HepG2 (cell line): Measurements from ENCODE around the gene NDOR1. TPM values are rescaled to one million over a fixed set of nuclear protein-coding genes. Genes with fewer than 3 reads are reported as not detected.

ENCODE experiments used
- ATAC-seq: fragments of 200-7000 bp; cut with Tn5 transposase; 3 replicates; pipeline ENCODE4 v1.9.1; 2020; ENCODE audit warnings: mild to moderate bottlenecking, moderate library complexity
- BruUV-seq: library from RNA; stranded (reverse); fragments of 400-500 nt; replicated peaks from 2 replicates; lab custom pipeline; 2021; lab: Mats Ljungman, UMichigan
- CTCF ChIA-PET: fragments of 300-600 bp; formaldehyde crosslinking; extraction: SDS; loops from one replicate; lab custom pipeline; 2021; ENCODE audit warnings: low total read pairs, inconsistent platforms, low intra/inter-chr PET ratio; lab: Yijun Ruan, JAX
- POLR2A ChIA-PET: fragments of 350-600 bp; sonication (Branson Sonifier 250); formaldehyde crosslinking; loops from one replicate; lab custom pipeline; 2020; ENCODE audit warnings: antibody characterized with exemption, inconsistent platforms; lab: Yijun Ruan, JAX
- DNase-seq: peaks from one replicate; pipeline ENCODE4 v3.0.0-alpha.2; 2015; ENCODE audit warnings: low spot score
- FAIRE-seq: peaks from 3 replicates; lab custom pipeline; 2011; peaks lifted over from hg19 to GRCh38; lab: Jason Lieb, UNC
- H2AFZ ChIP-seq: one replicate; pipeline ENCODE4 v1.6.1; 2011; ENCODE audit warnings: low read length, inconsistent platforms
- H3K27ac ChIP-seq: fragments of 300-600 bp; 3 replicates; pipeline ENCODE4 v1.8.0; 2011; ENCODE audit warnings: mixed run types, mild to moderate bottlenecking, mixed read lengths, low read length, inconsistent platforms; ENCODE audit not compliant: insufficient read depth; ENCODE audit errors: extremely low read length
- H3K27me3 ChIP-seq, 2 experiments: fragments of 200-600 bp in 1 of 2; 2 replicates in 1 of 2; 3 replicates in 1 of 2; pipeline versions ENCODE4 v1.6.0 to v1.8.0; 2011; ENCODE audit warnings: low read length in 2 of 2, mild to moderate bottlenecking in 2 of 2, moderate library complexity in 2 of 2, inconsistent platforms in 1 of 2; ENCODE audit not compliant: insufficient read depth in 2 of 2, control insufficient read depth in 1 of 2
- H3K36me3 ChIP-seq, 2 experiments: fragments of 200-600 bp in 1 of 2; replicated peaks in 1 of 2; 2 replicates in 1 of 2; 3 replicates in 1 of 2; pipeline versions ENCODE4 v1.5.1 to v1.8.0; 2011; ENCODE audit warnings: low read length in 2 of 2, inconsistent platforms in 1 of 2; ENCODE audit not compliant: insufficient read depth in 2 of 2, control insufficient read depth in 1 of 2
- H3K4me1 ChIP-seq: 2 replicates; pipeline ENCODE4 v1.5.1; 2012; ENCODE audit warnings: low read length, inconsistent platforms; ENCODE audit not compliant: insufficient read depth
- H3K4me2 ChIP-seq: 2 replicates; pipeline ENCODE4 v1.6.0; 2011; ENCODE audit warnings: low read depth, low read length, inconsistent platforms
- H3K4me3 ChIP-seq, 3 experiments: fragments of 200-600 bp in 1 of 3; sonication (generic), shearing (Covaris generic) in 1 of 3; replicated peaks in 1 of 3; 2 replicates each; pipeline ENCODE4 v1.5.1; 2011 to 2016; ENCODE audit warnings: low read length in 3 of 3, inconsistent platforms in 2 of 3, low read depth in 2 of 3, mild to moderate bottlenecking in 2 of 3, control low read depth in 1 of 3, mixed read lengths in 1 of 3; ENCODE audit not compliant: insufficient read depth in 1 of 3
- H3K79me2 ChIP-seq: one replicate; pipeline ENCODE4 v1.6.1; 2011; ENCODE audit warnings: low read length, inconsistent platforms; ENCODE audit not compliant: insufficient read depth
- H3K9ac ChIP-seq: 2 replicates; pipeline ENCODE4 v1.6.0; 2011; ENCODE audit warnings: mild to moderate bottlenecking, low read depth, low read length, inconsistent platforms; ENCODE audit not compliant: insufficient read depth
- H3K9me3 ChIP-seq: 2 replicates; pipeline ENCODE4 v1.5.1; 2012; ENCODE audit warnings: mild to moderate bottlenecking, low read length
- H4K20me1 ChIP-seq: 2 replicates; pipeline ENCODE4 v1.6.0; 2011; ENCODE audit warnings: inconsistent platforms, mild to moderate bottlenecking, low read length, moderate library complexity; ENCODE audit not compliant: insufficient read depth
- EEA1 ChIP-seq: sonication (generic); formaldehyde crosslinking; IDR thresholded peaks from 2 replicates; pipeline ENCODE4 v1.5.1; 2020; ENCODE audit warnings: mild to moderate bottlenecking, missing genetic modification reagents, borderline replicate concordance
- GLI4 ChIP-seq: sonication (generic); formaldehyde crosslinking; IDR thresholded peaks from 2 replicates; pipeline ENCODE4 v1.5.1; 2020; ENCODE audit warnings: missing genetic modification reagents, mild to moderate bottlenecking, moderate library complexity, borderline replicate concordance
- HNRNPH1 ChIP-seq: fragments of 200-400 bp; formaldehyde crosslinking; optimal IDR thresholded peaks from 2 replicates; pipeline ENCODE3; 2017; ENCODE audit warnings: mild to moderate bottlenecking, low read depth, low read length
- HNRNPL ChIP-seq: fragments of 200-400 bp; formaldehyde crosslinking; IDR thresholded peaks from 2 replicates; pipeline ENCODE4 v1.6.1; 2017; ENCODE audit warnings: mild to moderate bottlenecking, low read depth, low read length
- IKZF4 ChIP-seq: sonication (generic); formaldehyde crosslinking; IDR thresholded peaks from 2 replicates; pipeline ENCODE4 v1.5.1; 2020; ENCODE audit warnings: borderline replicate concordance, mild to moderate bottlenecking, low read depth, missing genetic modification reagents; ENCODE audit errors: not compliant biosample characterization
- NAIF1 ChIP-seq: sonication (generic); formaldehyde crosslinking; IDR thresholded peaks from 2 replicates; pipeline ENCODE4 v1.5.0; 2020; ENCODE audit warnings: mild to moderate bottlenecking, missing genetic modification reagents, borderline replicate concordance
- NRL ChIP-seq: sonication (generic); formaldehyde crosslinking; IDR thresholded peaks from 2 replicates; pipeline ENCODE4 v1.5.0; 2020; ENCODE audit warnings: missing genetic modification reagents, mild to moderate bottlenecking, moderate library complexity, borderline replicate concordance
- PCBP2 ChIP-seq: fragments of 200-400 bp; formaldehyde crosslinking; optimal IDR thresholded peaks from 2 replicates; pipeline ENCODE3; 2018; ENCODE audit warnings: low read length, low read depth; ENCODE audit not compliant: poor library complexity, severe bottlenecking
- RAD51 ChIP-seq: fragments of 450-650 bp; IDR thresholded peaks from 2 replicates; pipeline ENCODE4 v1.6.1; 2016; ENCODE audit warnings: borderline replicate concordance
- SOX5 ChIP-seq: IDR thresholded peaks from 2 replicates; pipeline ENCODE4 v1.6.1; 2016; ENCODE audit warnings: borderline replicate concordance
- TBX3 ChIP-seq: fragments of 450-650 bp; IDR thresholded peaks from 2 replicates; pipeline ENCODE4 v1.6.1; 2017; ENCODE audit warnings: antibody characterized with exemption, mild to moderate bottlenecking, inconsistent platforms, borderline replicate concordance
- ZFP36 ChIP-seq: fragments of 150-350 bp; IDR thresholded peaks from 2 replicates; pipeline ENCODE4 v1.6.1; 2018; ENCODE audit warnings: borderline replicate concordance, low read length, low read depth; ENCODE audit not compliant: partially characterized antibody
- ZNF564 ChIP-seq: sonication (generic); formaldehyde crosslinking; IDR thresholded peaks from 2 replicates; pipeline ENCODE4 v1.8.1; 2023; ENCODE audit warnings: mild to moderate bottlenecking, missing genetic modification reagents
- ZNF569 ChIP-seq: sonication (generic); formaldehyde crosslinking; IDR thresholded peaks from 2 replicates; pipeline ENCODE4 v1.5.0; 2020; ENCODE audit warnings: mild to moderate bottlenecking, missing genetic modification reagents, moderate library complexity, borderline replicate concordance
- ZNF800 ChIP-seq: sonication (generic); formaldehyde crosslinking; IDR thresholded peaks from 2 replicates; pipeline ENCODE4 v1.4.0; 2020; ENCODE audit warnings: missing genetic modification reagents
- ZNF839 ChIP-seq: sonication (generic); formaldehyde crosslinking; IDR thresholded peaks from 2 replicates; pipeline ENCODE4 v1.4.0; 2020; ENCODE audit warnings: missing genetic modification reagents, mild to moderate bottlenecking, borderline replicate concordance
- WGBS: methylation state at CpG from one replicate; pipeline ENCODE4 v1.1.6; 2017; ENCODE audit warnings: low lambda C conversion rate; 5-methylcytosine and 5-hydroxymethylcytosine counted together
- in situ Hi-C: cut with HindIII; loops from 2 replicates; pipeline ENCODE4 v1.10.0; 2017; ENCODE audit warnings: low pct_unique_long_range_greater_than_20kb; ENCODE audit not compliant: extremely low pct_ligation_motif_present
- intact Hi-C: fragments of 100-400 bp; cut with micrococcal nuclease; formaldehyde crosslinking; loops from one replicate; pipeline ENCODE4 v1.10.0; 2022; ENCODE audit not compliant: unreplicated experiment
- polyA plus RNA-seq, 8 experiments: library from polyadenylated mRNA; depleted of rRNA in 3 of 8; stranded (reverse) in 7 of 8; unstranded in 1 of 8; fragments of >200 nt; fragmentation: Illumina TruSeq in 4 of 8; extraction: Trizol in 4 of 8; gene quantifications; 2 replicates each; pipeline versions ENCODE4 v1.2.1 to v1.2.3, GENCODE V29; 2011 to 2016; ENCODE audit warnings: low read depth in 4 of 8, missing spikeins in 1 of 8, mixed read lengths in 1 of 8; ENCODE audit not compliant: insufficient read depth in 1 of 8
- total RNA-seq, 5 experiments: library from RNA; depleted of rRNA; stranded (reverse); fragments of >200 nt; fragmentation: Illumina TruSeq; extraction: Trizol; gene quantifications; 2 replicates each; pipeline ENCODE4 v1.2.3, GENCODE V29; 2016; ENCODE audit warnings: low read depth in 1 of 5
- TF ChIP-seq, protein P1 (sequence below): sonication (generic); formaldehyde crosslinking; conservative IDR thresholded peaks from 2 replicates; pipeline ENCODE4 v1.4.0; 2020; ENCODE audit warnings: missing genetic modification reagents
- TF ChIP-seq, protein P2 (sequence below): IDR thresholded peaks from 2 replicates; pipeline ENCODE4 v1.6.1; 2016; ENCODE audit warnings: missing compliant biosample characterization, missing genetic modification reagents, borderline replicate concordance

Gene NDOR1
- total and polyA plus RNA-seq, 2 of the 13 experiments (the other 11 are each of a cell fraction or from before 2014, with no cell fraction given): 3.6 to 8.7 TPM

DNA sequence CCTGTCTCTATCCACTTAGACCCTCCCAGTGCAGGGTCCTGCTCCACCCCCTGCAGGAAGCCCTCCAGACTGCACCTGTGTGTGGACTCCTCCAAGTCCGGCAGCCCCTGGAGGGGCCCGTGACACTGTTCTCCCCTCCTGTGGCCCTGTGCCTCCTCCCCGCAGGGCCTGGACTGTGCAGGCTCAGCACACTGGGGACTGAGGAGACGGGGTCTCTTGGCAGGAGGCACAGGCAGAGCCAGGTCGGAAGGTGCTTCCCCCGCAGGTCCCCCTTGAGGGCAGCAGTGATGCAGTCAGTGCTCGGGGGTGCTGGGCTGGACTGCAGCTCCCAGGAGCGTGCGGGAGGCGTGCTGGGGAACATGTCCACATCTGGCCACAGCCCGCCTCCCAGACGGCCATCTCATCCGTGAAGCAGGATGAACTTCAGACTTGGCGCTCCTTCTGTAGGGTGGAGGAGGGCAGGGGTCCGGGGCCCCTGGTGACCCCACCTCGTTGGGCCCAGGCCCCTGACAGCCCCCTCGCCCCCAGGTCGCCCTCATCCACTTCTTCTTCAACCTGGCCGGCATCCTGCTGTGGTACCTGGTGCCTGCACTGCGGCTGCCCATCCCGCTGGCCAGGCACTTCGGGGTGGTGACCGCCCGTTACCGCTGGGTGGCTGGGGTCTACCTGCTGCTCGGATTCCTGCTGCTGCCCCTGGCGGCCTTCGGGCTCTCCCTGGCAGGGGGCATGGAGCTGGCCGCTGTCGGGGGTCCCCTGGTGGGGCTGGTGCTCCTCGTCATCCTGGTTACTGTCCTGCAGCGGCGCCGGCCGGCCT, 30.1 kb downstream of the NDOR1 start:
- H3K79me2 ChIP-seq: peaks cover 15% of the 10 kb centered on the region
- peak; percentile 45 for DNase-seq
- intact Hi-C loops: loop anchor here (2.0 kb wide), 1 partner anchor 13 kb away; the partner anchor contains the start of gene RNF208
- H3K27ac ChIP-seq: peak overlapping the region; percentile 68
- H3K4me3 ChIP-seq: peak overlapping the region; percentile 67 to 81 (median 72)
- peak; percentile 53 for ATAC-seq
- 0% methylated on average over 3 of the region's 35 CpGs for WGBS
- H2AFZ ChIP-seq: no peak overlapping the region
- peak overlapping the region; percentile 72 for H3K9ac ChIP-seq
- BruUV-seq: no TSS peak
- POLR2A ChIA-PET: interaction anchor here (0.7 to 7.4 kb wide), 14 partner anchors 8 to 180 kb away, joined by 4 to 78 read pairs (median 7); partner anchors contain the start of genes ANAPC2, CYSRT1, MAN1B1 and NELFB
- in situ Hi-C loops: no loop called here
- peak overlapping the region; percentile 85 for H3K4me2 ChIP-seq
- CTCF ChIA-PET: interaction anchor here (0.9 to 2.6 kb wide), 10 partner anchors 12 to 117 kb away, joined by 3 to 19 read pairs (median 3); partner anchors contain the start of genes ANAPC2, SSNA1 and TOR4A
- FAIRE-seq: no peak
- no peaks in the 10 kb centered on the region for H3K27me3 ChIP-seq
- H3K36me3 ChIP-seq: no peaks in the 10 kb centered on the region
- peaks cover 59% of the 10 kb centered on the region for H3K4me1 ChIP-seq
- no peaks in the 10 kb centered on the region for H4K20me1 ChIP-seq
- no peaks in the 10 kb centered on the region for H3K9me3 ChIP-seq
- TF ChIP-seq ZNF564 (CRISPR knock-in tag): peak; percentile 47; the same call in 1 of the 2 replicates
- no peak for TF ChIP-seq ZNF839
- TF ChIP-seq GLI4: no peak
- peak; percentile 12; the same call in 1 of the 2 replicates for TF ChIP-seq NRL (CRISPR knock-in tag)
- no peak for TF ChIP-seq EEA1 (CRISPR knock-in tag)
- TF ChIP-seq RAD51: no peak
- peak; percentile 29 for TF ChIP-seq SOX5 (CRISPR knock-in tag)
- TF ChIP-seq TBX3: no peak
- 0 out of 2 replicates have a peak, but pooled peaks have one; percentile 12 for TF ChIP-seq NAIF1 (CRISPR knock-in tag)
- TF ChIP-seq, protein P1, sequence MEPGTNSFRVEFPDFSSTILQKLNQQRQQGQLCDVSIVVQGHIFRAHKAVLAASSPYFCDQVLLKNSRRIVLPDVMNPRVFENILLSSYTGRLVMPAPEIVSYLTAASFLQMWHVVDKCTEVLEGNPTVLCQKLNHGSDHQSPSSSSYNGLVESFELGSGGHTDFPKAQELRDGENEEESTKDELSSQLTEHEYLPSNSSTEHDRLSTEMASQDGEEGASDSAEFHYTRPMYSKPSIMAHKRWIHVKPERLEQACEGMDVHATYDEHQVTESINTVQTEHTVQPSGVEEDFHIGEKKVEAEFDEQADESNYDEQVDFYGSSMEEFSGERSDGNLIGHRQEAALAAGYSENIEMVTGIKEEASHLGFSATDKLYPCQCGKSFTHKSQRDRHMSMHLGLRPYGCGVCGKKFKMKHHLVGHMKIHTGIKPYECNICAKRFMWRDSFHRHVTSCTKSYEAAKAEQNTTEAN (CRISPR knock-in tag): 0 out of 2 replicates have a peak, but pooled peaks have one; percentile 38
- no peak for TF ChIP-seq PCBP2
- TF ChIP-seq HNRNPH1: no peak
- TF ChIP-seq ZFP36: peak; percentile 57
- 0 out of 2 replicates have a peak, but pooled peaks have one; percentile 39 for TF ChIP-seq ZNF800 (CRISPR knock-in tag)
- TF ChIP-seq, protein P2, sequence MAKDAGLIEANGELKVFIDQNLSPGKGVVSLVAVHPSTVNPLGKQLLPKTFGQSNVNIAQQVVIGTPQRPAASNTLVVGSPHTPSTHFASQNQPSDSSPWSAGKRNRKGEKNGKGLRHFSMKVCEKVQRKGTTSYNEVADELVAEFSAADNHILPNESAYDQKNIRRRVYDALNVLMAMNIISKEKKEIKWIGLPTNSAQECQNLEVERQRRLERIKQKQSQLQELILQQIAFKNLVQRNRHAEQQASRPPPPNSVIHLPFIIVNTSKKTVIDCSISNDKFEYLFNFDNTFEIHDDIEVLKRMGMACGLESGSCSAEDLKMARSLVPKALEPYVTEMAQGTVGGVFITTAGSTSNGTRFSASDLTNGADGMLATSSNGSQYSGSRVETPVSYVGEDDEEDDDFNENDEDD (CRISPR knock-in tag): peak; percentile 61; the same call in 1 of the 2 replicates
- peak; percentile 75 for TF ChIP-seq IKZF4
- TF ChIP-seq HNRNPL: 0 out of 2 replicates have a peak, but pooled peaks have one; percentile 13
- no peak for TF ChIP-seq ZNF569 (CRISPR knock-in tag)
